Tibial nerve (tissue), 4 donors: ENCODE measurements around the gene NENF.

Experiments used
- EP300 ChIP-seq, 2 donors: sonication (generic); formaldehyde crosslinking; IDR thresholded peaks; one replicate each; pipeline ENCODE4 v1.6.1; 2017; ENCODE audit warnings: antibody characterized with exemption in 2 of 2, mild to moderate bottlenecking in 1 of 2
- POLR2A ChIP-seq, 2 donors: fragments of 450-650 bp; IDR thresholded peaks; one replicate each; pipeline ENCODE4 v1.6.1; 2017; ENCODE audit warnings: antibody characterized with exemption in 2 of 2, mild to moderate bottlenecking in 2 of 2, moderate library complexity in 2 of 2
- TF ChIP-seq, protein P1 (sequence below), 5 experiments: fragments of 200-600 bp in 3 of 5; fragments of 450-650 bp in 2 of 5; sonication (generic) in 3 of 5; IDR thresholded peaks; one replicate each; pipeline ENCODE4 v1.5.1; 2016 to 2019; ENCODE audit warnings: antibody characterized with exemption in 5 of 5, mild to moderate bottlenecking in 3 of 5, moderate library complexity in 2 of 5

DNA sequence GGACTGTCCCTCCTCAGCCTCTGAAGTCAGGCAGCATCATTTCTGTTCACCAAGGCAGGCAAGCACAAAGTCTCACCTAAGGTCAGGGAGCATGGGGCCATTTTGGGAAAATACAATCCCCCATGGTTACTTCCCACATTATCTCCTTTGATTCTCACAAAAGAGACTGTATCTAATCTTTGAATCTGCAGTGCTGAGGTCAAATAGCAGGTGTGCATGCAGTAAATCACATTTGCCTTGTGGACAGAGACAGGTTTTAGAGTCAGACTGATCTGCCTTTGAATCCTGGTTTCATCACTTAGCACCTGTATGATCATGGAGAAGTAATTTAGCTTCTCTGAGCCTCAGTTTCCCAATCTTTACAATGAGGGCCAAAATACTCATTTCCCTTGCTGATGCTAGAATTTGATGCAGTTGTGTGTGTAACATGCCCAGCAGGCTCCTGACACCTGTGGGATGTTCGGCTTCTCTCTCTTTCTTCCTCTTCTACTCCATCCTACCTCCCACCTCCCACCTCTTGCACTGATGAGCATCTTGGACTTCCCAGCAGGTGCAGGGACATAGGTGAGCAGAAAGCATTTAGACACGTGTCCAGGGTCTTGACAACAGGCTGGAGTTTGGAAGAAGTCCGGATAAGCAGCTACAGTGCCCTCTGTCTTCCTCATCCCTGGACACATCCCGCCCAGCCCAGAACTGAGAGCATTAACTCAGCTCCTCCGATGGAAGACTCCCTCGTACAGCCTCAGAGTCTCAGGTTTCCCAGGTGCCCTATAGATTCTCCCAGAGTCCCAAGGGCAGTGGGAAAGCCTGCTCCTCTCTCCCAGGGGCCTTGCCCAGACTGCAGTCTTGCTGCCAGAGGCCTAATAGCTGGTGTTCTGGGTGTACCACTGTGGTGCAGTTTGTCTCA, 18.9 kb downstream of the NENF start:
- TF ChIP-seq, protein P1, sequence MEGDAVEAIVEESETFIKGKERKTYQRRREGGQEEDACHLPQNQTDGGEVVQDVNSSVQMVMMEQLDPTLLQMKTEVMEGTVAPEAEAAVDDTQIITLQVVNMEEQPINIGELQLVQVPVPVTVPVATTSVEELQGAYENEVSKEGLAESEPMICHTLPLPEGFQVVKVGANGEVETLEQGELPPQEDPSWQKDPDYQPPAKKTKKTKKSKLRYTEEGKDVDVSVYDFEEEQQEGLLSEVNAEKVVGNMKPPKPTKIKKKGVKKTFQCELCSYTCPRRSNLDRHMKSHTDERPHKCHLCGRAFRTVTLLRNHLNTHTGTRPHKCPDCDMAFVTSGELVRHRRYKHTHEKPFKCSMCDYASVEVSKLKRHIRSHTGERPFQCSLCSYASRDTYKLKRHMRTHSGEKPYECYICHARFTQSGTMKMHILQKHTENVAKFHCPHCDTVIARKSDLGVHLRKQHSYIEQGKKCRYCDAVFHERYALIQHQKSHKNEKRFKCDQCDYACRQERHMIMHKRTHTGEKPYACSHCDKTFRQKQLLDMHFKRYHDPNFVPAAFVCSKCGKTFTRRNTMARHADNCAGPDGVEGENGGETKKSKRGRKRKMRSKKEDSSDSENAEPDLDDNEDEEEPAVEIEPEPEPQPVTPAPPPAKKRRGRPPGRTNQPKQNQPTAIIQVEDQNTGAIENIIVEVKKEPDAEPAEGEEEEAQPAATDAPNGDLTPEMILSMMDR (IDR thresholded peaks at IDR 0.05): no peak
- TF ChIP-seq POLR2A (IDR thresholded peaks at IDR 0.05): no peak
- no peak for TF ChIP-seq EP300 (IDR thresholded peaks at IDR 0.05)
